OCI-LY7 (cell line): ENCODE data around the gene LY6G6C. TPM values are rescaled to one million over a fixed set of nuclear protein-coding genes. Genes with fewer than 3 reads are reported as not detected.

Experiments
- BruUV-seq: library from RNA; stranded (reverse); fragments of 400-500 nt; replicated peaks from 2 replicates; lab custom pipeline; 2021; lab: Mats Ljungman, UMichigan
- CTCF ChIA-PET: fragments of 300-600 bp; sonication (Branson Sonifier 250); formaldehyde crosslinking; loops from one replicate; lab custom pipeline; 2022; ENCODE audit warnings: antibody characterized with exemption; ENCODE audit not compliant: unreplicated experiment; lab: Charles Lee
- POLR2A ChIA-PET: fragments of 300-600 bp; sonication (Branson Sonifier 250); formaldehyde crosslinking; loops from one replicate; lab custom pipeline; 2022; ENCODE audit warnings: antibody characterized with exemption; lab: Charles Lee
- DNase-seq: peaks from one replicate; pipeline ENCODE4 v3.0.0-alpha.2; 2015; ENCODE audit warnings: low spot score
- H2AFZ ChIP-seq: fragments of 200-600 bp; sonication (generic), shearing (Covaris generic); 2 replicates; pipeline ENCODE4 v1.6.1; 2014; ENCODE audit warnings: mild to moderate bottlenecking, antibody characterized with exemption, low read length, moderate library complexity
- H3K27ac ChIP-seq: fragments of 200-600 bp; sonication (generic); 2 replicates; pipeline ENCODE4 v1.5.1; 2014; ENCODE audit warnings: mixed run types, low read depth, mild to moderate bottlenecking, moderate library complexity, low read length, inconsistent platforms; ENCODE audit not compliant: poor library complexity, severe bottlenecking
- H3K36me3 ChIP-seq: fragments of 200-600 bp; sonication (generic); 2 replicates; pipeline ENCODE4 v1.6.1; 2014; ENCODE audit warnings: mild to moderate bottlenecking, antibody characterized with exemption, low read length, moderate library complexity, mixed read lengths; ENCODE audit not compliant: insufficient read depth
- H3K4me1 ChIP-seq: fragments of 200-600 bp; sonication (generic); 2 replicates; pipeline ENCODE4 v1.5.1; 2014; ENCODE audit warnings: mild to moderate bottlenecking, low read length; ENCODE audit not compliant: insufficient read depth, poor library complexity, severe bottlenecking
- H3K4me2 ChIP-seq: fragments of 200-600 bp; sonication (generic); 2 replicates; pipeline ENCODE4 v1.6.1; 2014; ENCODE audit warnings: mild to moderate bottlenecking, low read length
- H3K4me3 ChIP-seq: fragments of 200-600 bp; sonication (generic); 2 replicates; pipeline ENCODE4 v1.5.1; 2014; ENCODE audit warnings: mild to moderate bottlenecking, low read depth, low read length; ENCODE audit not compliant: poor library complexity, severe bottlenecking
- H3K79me2 ChIP-seq: fragments of 200-600 bp; sonication (generic); 2 replicates; pipeline ENCODE4 v1.6.1; 2016; ENCODE audit warnings: low read depth, mild to moderate bottlenecking, low read length, moderate library complexity, mixed read lengths; ENCODE audit not compliant: insufficient read depth
- H3K9me2 ChIP-seq: fragments of 200-600 bp; sonication (generic); 2 replicates; pipeline ENCODE4 v1.6.1; 2016; ENCODE audit warnings: mild to moderate bottlenecking, low read length, mixed read lengths; ENCODE audit not compliant: insufficient read depth
- H3K9me3 ChIP-seq: fragments of 200-600 bp; sonication (generic); 2 replicates; pipeline ENCODE4 v1.6.1; 2014; ENCODE audit warnings: mild to moderate bottlenecking, mixed run types, low read length, mixed read lengths
- H4K20me1 ChIP-seq: fragments of 200-600 bp; sonication (generic); 2 replicates; pipeline ENCODE4 v1.6.1; 2014; ENCODE audit warnings: mild to moderate bottlenecking, antibody characterized with exemption, low read length, moderate library complexity, mixed read lengths; ENCODE audit not compliant: insufficient read depth
- EZH2phosphoT487 ChIP-seq: fragments of 200-600 bp; sonication (generic); IDR thresholded peaks from 2 replicates; pipeline ENCODE4 v1.6.1; 2018; ENCODE audit warnings: low read depth, borderline replicate concordance, mild to moderate bottlenecking, mixed run types, antibody characterized with exemption, low read length, moderate library complexity, mixed read lengths
- intact Hi-C: fragments of 100-400 bp; cut with micrococcal nuclease; formaldehyde crosslinking; loops from one replicate; pipeline ENCODE4 v1.10.0; 2022; ENCODE audit not compliant: unreplicated experiment
- total RNA-seq, 2 experiments: library from RNA; depleted of rRNA in 1 of 2; stranded (reverse); fragments of >200 nt in 1 of 2; shearing (Covaris generic) in 1 of 2; gene quantifications; 2 replicates each; pipeline ENCODE4 v1.2.3, GENCODE V29; 2014 to 2022
- TF ChIP-seq, protein P1 (sequence below): fragments of 200-600 bp; sonication (generic); conservative IDR thresholded peaks from 2 replicates; pipeline ENCODE4 v1.5.1; 2014; ENCODE audit warnings: mild to moderate bottlenecking, antibody characterized with exemption, low read length, moderate library complexity, mixed read lengths

The LY6G6C gene
- total RNA-seq, 2 experiments from 2014 or later, result not detected

GRCh38 chr6:31692886-31693285 is 28.7 kb downstream of the LY6G6C start:
- no TSS peak for BruUV-seq
- no peaks in the 10 kb centered on the region for H3K9me2 ChIP-seq
- CTCF ChIA-PET, result no interaction called here
- no peak overlapping the region for H3K4me2 ChIP-seq
- H3K36me3 ChIP-seq, result peaks cover 78% of the 10 kb centered on the region
- no peaks in the 10 kb centered on the region for H4K20me1 ChIP-seq
- H2AFZ ChIP-seq, result no peak overlapping the region
- no peak for DNase-seq
- intact Hi-C loops, result no loop called here
- H3K9me3 ChIP-seq, result no peaks in the 10 kb centered on the region
- H3K4me3 ChIP-seq, result no peak overlapping the region
- H3K27ac ChIP-seq, result no peak overlapping the region
- no peaks in the 10 kb centered on the region for H3K79me2 ChIP-seq
- TF ChIP-seq EZH2phosphoT487, result no peak
- TF ChIP-seq, protein P1, sequence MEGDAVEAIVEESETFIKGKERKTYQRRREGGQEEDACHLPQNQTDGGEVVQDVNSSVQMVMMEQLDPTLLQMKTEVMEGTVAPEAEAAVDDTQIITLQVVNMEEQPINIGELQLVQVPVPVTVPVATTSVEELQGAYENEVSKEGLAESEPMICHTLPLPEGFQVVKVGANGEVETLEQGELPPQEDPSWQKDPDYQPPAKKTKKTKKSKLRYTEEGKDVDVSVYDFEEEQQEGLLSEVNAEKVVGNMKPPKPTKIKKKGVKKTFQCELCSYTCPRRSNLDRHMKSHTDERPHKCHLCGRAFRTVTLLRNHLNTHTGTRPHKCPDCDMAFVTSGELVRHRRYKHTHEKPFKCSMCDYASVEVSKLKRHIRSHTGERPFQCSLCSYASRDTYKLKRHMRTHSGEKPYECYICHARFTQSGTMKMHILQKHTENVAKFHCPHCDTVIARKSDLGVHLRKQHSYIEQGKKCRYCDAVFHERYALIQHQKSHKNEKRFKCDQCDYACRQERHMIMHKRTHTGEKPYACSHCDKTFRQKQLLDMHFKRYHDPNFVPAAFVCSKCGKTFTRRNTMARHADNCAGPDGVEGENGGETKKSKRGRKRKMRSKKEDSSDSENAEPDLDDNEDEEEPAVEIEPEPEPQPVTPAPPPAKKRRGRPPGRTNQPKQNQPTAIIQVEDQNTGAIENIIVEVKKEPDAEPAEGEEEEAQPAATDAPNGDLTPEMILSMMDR, result no peak
- POLR2A ChIA-PET, result no interaction called here
- H3K4me1 ChIP-seq, result peaks cover 12% of the 10 kb centered on the region

DNA sequence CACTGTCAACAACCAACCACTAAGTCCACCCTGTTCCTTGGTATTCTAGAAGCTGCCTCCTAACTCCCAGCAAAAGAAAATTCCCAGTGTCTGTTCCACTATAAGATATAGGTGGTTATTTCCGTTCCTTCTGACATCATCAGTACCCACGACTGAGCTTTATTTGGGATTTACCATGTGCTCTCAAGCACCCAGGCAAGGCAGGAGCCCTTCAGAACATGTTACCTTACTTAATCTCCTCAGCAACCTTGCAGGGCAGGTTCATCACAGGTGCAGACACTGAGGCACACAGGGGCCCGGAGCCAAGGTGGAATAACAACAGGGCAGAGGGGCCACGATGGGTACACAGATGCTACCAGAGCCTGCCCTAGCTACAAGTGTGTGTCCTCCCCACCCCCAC is 29.2 kb downstream of the LY6G6C start:
- TF ChIP-seq, protein P1, result no peak
- no peak for TF ChIP-seq EZH2phosphoT487
- intact Hi-C loops, result no loop called here
- Histone ChIP-seq H3K36me3 (peaks cover 80% of the 10 kb centered on the region), H3K4me1 (peaks cover 12% of the 10 kb centered on the region), H3K27ac (no peak overlapping the region), H3K9me3 (no peaks in the 10 kb centered on the region), H4K20me1 (no peaks in the 10 kb centered on the region), H3K79me2 (no peaks in the 10 kb centered on the region), H3K9me2 (no peaks in the 10 kb centered on the region), H3K4me2 (no peak overlapping the region), H2AFZ (no peak overlapping the region), H3K4me3 (no peak overlapping the region)
- DNase-seq, result no peak
- BruUV-seq, result TSS peak; percentile 48
- CTCF ChIA-PET, result no interaction called here
- POLR2A ChIA-PET, result no interaction called here

DNA sequence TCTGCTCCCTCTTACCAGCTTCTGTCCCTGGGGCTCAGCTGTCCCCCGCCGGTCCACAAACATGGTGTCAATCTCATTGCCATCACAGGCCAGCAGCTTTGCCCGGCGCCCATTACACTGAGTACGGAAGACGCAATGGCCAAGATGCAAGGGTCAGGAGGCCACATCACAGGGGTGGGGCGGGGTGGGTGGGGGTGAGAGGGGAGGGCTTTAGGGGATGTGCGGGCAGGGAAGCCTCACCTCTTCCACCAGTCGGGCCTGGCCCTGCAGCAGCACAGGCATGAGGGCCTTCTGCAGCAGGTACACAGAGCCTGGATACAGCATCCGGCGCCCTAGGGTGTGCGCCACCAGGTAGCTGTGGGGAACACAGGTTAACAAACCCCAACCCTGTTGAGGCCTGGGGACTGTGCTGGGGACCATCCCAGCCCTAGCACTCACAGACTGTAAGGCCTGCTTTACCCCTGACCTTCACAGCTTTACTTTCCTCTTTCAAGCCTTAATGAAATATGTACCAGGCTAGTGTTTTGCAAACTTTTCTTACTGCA is 29.9 kb downstream of the LY6G6C start:
- H3K4me3 ChIP-seq, result no peak overlapping the region
- no peak overlapping the region for H3K27ac ChIP-seq
- no peak overlapping the region for H2AFZ ChIP-seq
- ChIA-PET POLR2A (no interaction called here), CTCF (no interaction called here)
- TF ChIP-seq, protein P1, result no peak
- no peak for TF ChIP-seq EZH2phosphoT487
- intact Hi-C loops, result no loop called here
- H3K79me2 ChIP-seq, result no peaks in the 10 kb centered on the region
- no TSS peak for BruUV-seq
- H4K20me1 ChIP-seq, result no peaks in the 10 kb centered on the region
- no peak for DNase-seq
- peaks cover 12% of the 10 kb centered on the region for H3K4me1 ChIP-seq
- H3K9me3 ChIP-seq, result no peaks in the 10 kb centered on the region
- no peaks in the 10 kb centered on the region for H3K9me2 ChIP-seq
- H3K36me3 ChIP-seq, result peaks cover 81% of the 10 kb centered on the region
- H3K4me2 ChIP-seq, result no peak overlapping the region
